Astrocyte of the spinal cord (primary cell): ENCODE measurements around the gene OSBPL9.

ENCODE experiments used
- DNase-seq: peaks from one replicate; pipeline ENCODE4 v3.0.0; 2011; ENCODE audit warnings: low read depth, low spot score
- H3K4me3 ChIP-seq: 2 replicates; pipeline ENCODE4 v1.5.1; 2011; ENCODE audit warnings: low read depth, mild to moderate bottlenecking, low read length, moderate library complexity
- CTCF ChIP-seq: IDR thresholded peaks from 2 replicates; pipeline ENCODE4 v1.5.1; 2012; ENCODE audit warnings: low read depth, mild to moderate bottlenecking, low read length, inconsistent platforms
- in situ Hi-C: cut with HindIII; loops from 2 replicates; pipeline ENCODE4 v1.10.0; 2017; ENCODE audit warnings: low sequenced_read_pairs

OSBPL9 gene

GRCh38 chr1:51733793-51734522, 117.1 kb downstream of the OSBPL9 start:
- no peak for TF ChIP-seq CTCF
- no peak for DNase-seq
- in situ Hi-C loops = no loop called here

GRCh38 chr1:51734896-51735745, 118.2 kb downstream of the OSBPL9 start:
- no peak for DNase-seq
- in situ Hi-C loops = no loop called here
- no peak for TF ChIP-seq CTCF
- H3K4me3 ChIP-seq = no peak overlapping the region

More at GRCh38 chr1:51733793-51734522, 117.1 kb downstream of the OSBPL9 start:
- no peak overlapping the region for H3K4me3 ChIP-seq

- in situ Hi-C loops = no loop called here
- no peak for DNase-seq
Measured at GRCh38 chr1:51735746-51736254, 118.9 kb downstream of the OSBPL9 start.

GRCh38 chr1:51736702-51737101, 119.8 kb downstream of the OSBPL9 start:
- H3K4me3 ChIP-seq = no peak overlapping the region
- no peak for TF ChIP-seq CTCF
- in situ Hi-C loops = no loop called here
- peak; percentile 80 for DNase-seq

More at GRCh38 chr1:51735746-51736254, 118.9 kb downstream of the OSBPL9 start:
- TF ChIP-seq CTCF = no peak
- no peak overlapping the region for H3K4me3 ChIP-seq

- DNase-seq = no peak
- TF ChIP-seq CTCF = no peak
- no peak overlapping the region for H3K4me3 ChIP-seq
- in situ Hi-C loops = no loop called here
Measured at GRCh38 chr1:51738681-51739080, 121.8 kb downstream of the OSBPL9 start.

- DNase-seq = no peak
- no peak overlapping the region for H3K4me3 ChIP-seq
- in situ Hi-C loops = no loop called here
- no peak for TF ChIP-seq CTCF
Measured at GRCh38 chr1:51740652-51741051, 123.8 kb downstream of the OSBPL9 start.
